Measurements from ENCODE around the gene MBNL1. TPM values are rescaled to one million over a fixed set of nuclear protein-coding genes. Genes with fewer than 3 reads are reported as not detected.

MBNL1 gene
- total RNA-seq, 1 experiment from 2014 or later: 201 TPM

- DNase-seq (ENCODE audit: low read depth): no peak
Observed at GRCh38 chr3:152480282-152480953, 211.7 kb downstream of the MBNL1 start.

GRCh38 chr3:152486364-152486763 is 217.6 kb downstream of the MBNL1 start:
- no peak for DNase-seq (ENCODE audit: low read depth)

GRCh38 chr3:152488449-152488848 is 219.7 kb downstream of the MBNL1 start:
- DNase-seq (ENCODE audit: low read depth): no peak

DNA sequence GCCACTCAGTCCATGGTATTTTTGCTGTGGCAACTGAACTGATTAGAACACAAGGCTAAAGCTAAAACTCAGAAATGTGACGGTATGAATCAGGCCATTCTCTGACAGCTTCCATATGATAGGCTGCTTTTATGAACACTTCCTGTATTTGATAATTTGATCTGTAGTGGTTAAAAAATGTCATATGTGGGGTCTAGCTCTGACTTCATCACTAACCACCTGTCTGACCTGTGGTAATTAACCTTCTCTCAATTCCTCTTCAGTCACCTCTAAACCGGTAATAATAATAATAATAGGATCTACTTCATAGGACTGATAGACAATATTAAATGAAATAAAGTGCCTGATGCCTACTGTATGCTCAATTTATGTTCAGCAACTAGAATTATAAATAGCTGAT is 223.2 kb downstream of the MBNL1 start:
- no peak for DNase-seq (ENCODE audit: low read depth)

GRCh38 chr3:152496286-152496685 is 227.6 kb downstream of the MBNL1 start:
- DNase-seq (ENCODE audit: low read depth): no peak

DNA sequence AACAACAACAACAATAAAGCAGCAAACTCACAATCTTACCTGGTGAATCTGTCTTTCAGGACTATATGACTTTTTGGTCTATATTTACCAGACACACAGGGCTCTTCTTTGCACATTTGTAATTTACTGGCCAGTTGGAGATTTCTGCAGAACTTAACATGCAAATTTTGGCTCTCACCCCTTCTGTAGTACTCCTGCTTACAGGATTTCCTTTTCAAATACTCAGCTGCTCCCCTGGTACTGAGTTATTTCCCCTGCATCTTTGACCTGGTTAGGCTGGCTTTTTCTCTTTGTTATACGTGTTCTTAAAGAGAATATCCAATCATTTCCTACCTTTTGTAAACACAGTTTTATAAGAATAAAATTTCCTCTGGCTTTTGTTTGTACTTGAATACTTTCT is 228.0 kb downstream of the MBNL1 start:
- no peak for DNase-seq (ENCODE audit: low read depth)

- DNase-seq (ENCODE audit: low read depth): no peak
Observed at GRCh38 chr3:152497457-152497856, 228.7 kb downstream of the MBNL1 start.

DNA sequence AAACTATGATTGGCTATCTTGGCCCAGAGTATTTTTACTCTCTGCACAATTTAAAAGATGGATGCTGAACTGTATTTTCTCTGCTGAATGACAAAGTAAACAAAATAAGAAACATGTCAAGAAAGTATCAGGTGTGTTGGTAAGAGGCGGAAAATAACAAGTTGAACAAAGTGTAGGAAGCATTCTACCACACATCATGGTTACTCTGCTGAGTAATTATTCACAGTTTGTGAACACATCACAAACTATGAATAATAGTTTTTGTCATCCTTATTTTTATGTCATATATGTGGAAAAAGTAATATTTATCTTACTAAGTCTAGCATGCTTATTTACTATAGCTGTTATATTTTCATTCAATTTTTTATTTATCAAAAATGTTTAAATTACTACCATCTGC is 229.2 kb downstream of the MBNL1 start:
- no peak for DNase-seq (ENCODE audit: low read depth)

GRCh38 chr3:152499791-152500385 is 231.2 kb downstream of the MBNL1 start:
- no peak for DNase-seq (ENCODE audit: low read depth)

- DNase-seq (ENCODE audit: low read depth): no peak
Observed at GRCh38 chr3:152505926-152506325, 237.2 kb downstream of the MBNL1 start.

DNA sequence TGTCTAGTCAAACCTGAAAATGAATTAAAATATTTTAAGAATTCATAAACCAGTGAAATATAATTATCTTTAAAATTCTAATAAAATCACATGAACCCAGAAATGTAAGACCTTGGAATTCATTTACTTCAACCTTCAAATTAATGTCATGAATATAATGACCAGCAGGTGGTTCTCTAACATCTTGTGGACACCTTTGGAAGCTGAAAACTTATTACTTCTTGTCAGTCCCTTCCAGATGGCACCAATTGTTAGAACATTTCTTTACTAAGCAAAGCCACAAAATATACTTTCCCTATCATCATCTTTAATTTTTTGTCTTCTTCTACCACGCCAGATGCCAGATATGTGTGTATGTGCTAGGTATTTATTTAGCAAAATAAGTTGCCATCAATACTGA is 240.0 kb downstream of the MBNL1 start:
- DNase-seq (ENCODE audit: low read depth): peak; percentile 36

- DNase-seq (ENCODE audit: low read depth): no peak
Observed at GRCh38 chr3:152511904-152512303, 243.2 kb downstream of the MBNL1 start.

GRCh38 chr3:152513301-152513960 is 244.7 kb downstream of the MBNL1 start:
- DNase-seq (ENCODE audit: low read depth): no peak

Data from M059J (cell line).